Spleen (tissue), 11 donors: ENCODE results near the gene PSMC2. TPM values are rescaled to one million over a fixed set of nuclear protein-coding genes. Genes with fewer than 3 reads are reported as not detected.

Experiments
- DNase-seq: peaks from one replicate; pipeline ENCODE4 v3.0.0-alpha.2; 2020
- H3K27ac ChIP-seq, 8 donors: fragments of 200-600 bp; sonication (generic) in 7 of 8; 1 replicate in 4 of 8; 2 replicates in 4 of 8; pipeline versions ENCODE4 v1.5.0 to v1.8.0; 2016 to 2021; ENCODE audit warnings: inconsistent platforms in 4 of 8, mild to moderate bottlenecking in 4 of 8, moderate library complexity in 1 of 8
- H3K27me3 ChIP-seq, 7 donors: fragments of 200-600 bp; sonication (generic) in 6 of 7; replicated peaks in 1 of 7; 1 replicate in 4 of 7; 2 replicates in 3 of 7; pipeline versions ENCODE4 v1.5.0 to v1.8.0; 2016 to 2021; ENCODE audit warnings: inconsistent platforms in 3 of 7, mild to moderate bottlenecking in 1 of 7
- H3K36me3 ChIP-seq, 6 donors: fragments of 200-600 bp; sonication (generic) in 5 of 6; 1 replicate in 4 of 6; 2 replicates in 2 of 6; pipeline versions ENCODE4 v1.5.0 to v1.8.0; 2016 to 2021; ENCODE audit warnings: inconsistent platforms in 2 of 6
- H3K4me1 ChIP-seq, 6 donors: fragments of 200-600 bp; sonication (generic) in 5 of 6; 1 replicate in 3 of 6; 2 replicates in 3 of 6; pipeline versions ENCODE4 v1.5.0 to v1.8.0; 2016 to 2021; ENCODE audit warnings: inconsistent platforms in 3 of 6
- H3K4me3 ChIP-seq, 8 donors: fragments of 200-600 bp; sonication (generic) in 7 of 8; 1 replicate in 4 of 8; 2 replicates in 4 of 8; pipeline versions ENCODE4 v1.5.0 to v1.8.0; 2016 to 2021; ENCODE audit warnings: inconsistent platforms in 4 of 8, mild to moderate bottlenecking in 4 of 8, moderate library complexity in 2 of 8
- H3K9me3 ChIP-seq, 8 donors: fragments of 200-600 bp; sonication (generic) in 7 of 8; 1 replicate in 4 of 8; 2 replicates in 4 of 8; pipeline versions ENCODE4 v1.5.0 to v1.8.0; 2016 to 2021; ENCODE audit warnings: inconsistent platforms in 4 of 8
- CTCF ChIP-seq, 11 experiments: fragments of 200-600 bp in 7 of 11; fragments of 450-650 bp in 4 of 11; sonication (generic) in 4 of 11; IDR thresholded peaks in 8 of 11; conservative IDR thresholded peaks in 3 of 11; 1 replicate in 7 of 11; 2 replicates in 4 of 11; pipeline versions ENCODE4 v1.4.0 to v1.8.0; 2016 to 2021; ENCODE audit warnings: antibody characterized with exemption in 11 of 11, inconsistent platforms in 4 of 11, mild to moderate bottlenecking in 1 of 11
- POLR2A ChIP-seq, 3 donors: fragments of 450-650 bp; IDR thresholded peaks; one replicate each; pipeline ENCODE4 v1.5.1; 2017; ENCODE audit warnings: antibody characterized with exemption in 3 of 3, mild to moderate bottlenecking in 1 of 3
- POLR2AphosphoS5 ChIP-seq, 3 donors: sonication (generic); formaldehyde crosslinking; IDR thresholded peaks; one replicate each; pipeline ENCODE4 v1.5.1; 2017; ENCODE audit warnings: antibody characterized with exemption in 3 of 3
- WGBS, 5 donors: extraction: QIAGEN DNeasy Blood & Tissue Kit in 3 of 5; methylation state at CpG; one replicate each; pipeline versions ENCODE4 v1.1.5 to v1.1.7; 2013 to 2018; 5-methylcytosine and 5-hydroxymethylcytosine counted together
- intact Hi-C: fragments of 100-400 bp; cut with DNase I; formaldehyde crosslinking; loops from one replicate; pipeline ENCODE4 v1.15.0; 2023; ENCODE audit warnings: low total_unique reads
- polyA plus RNA-seq, 3 donors: library from polyadenylated mRNA; stranded (reverse); fragments of 200-250 nt; gene quantifications; one replicate each; pipeline ENCODE4 v1.2.1, GENCODE V29; 2013
- small RNA-seq, 4 donors: library from RNA; depleted of rRNA; stranded (forward); fragments of <200 nt; gene quantifications; one replicate each; pipeline ENCODE3, GENCODE V24; 2016
- total RNA-seq, 7 donors: library from RNA; depleted of rRNA in 3 of 7; stranded (reverse); fragments of >200 nt in 3 of 7; fragmentation: NEBNext Ultra II Directional in 4 of 7; extraction: Animal tissue kit (Norgen Biotek cat#: 25700) in 4 of 7; gene quantifications; one replicate each; pipeline versions ENCODE4 v1.1.0 to v1.2.1, GENCODE V29; 2016 to 2021
- donor health status: healthy with polysubstance abuse.
- donor health status: DM: no; HTN: no; CAD: no; lungs with moderate emphysema.
- donor health status: DM: no; HTN: no; CAD: no.
- donor health status: Bipolar disorder and iron deficiency.
- donor health status: healthy.
- donor health status: DM: no; HTN: no; CAD: no.
- donor health status: DM: yes; HTN: yes; CAD: no.

Gene PSMC2
- total and polyA plus RNA-seq, 10 donors = 62.6 to 102 (median 85.8) TPM

DNA sequence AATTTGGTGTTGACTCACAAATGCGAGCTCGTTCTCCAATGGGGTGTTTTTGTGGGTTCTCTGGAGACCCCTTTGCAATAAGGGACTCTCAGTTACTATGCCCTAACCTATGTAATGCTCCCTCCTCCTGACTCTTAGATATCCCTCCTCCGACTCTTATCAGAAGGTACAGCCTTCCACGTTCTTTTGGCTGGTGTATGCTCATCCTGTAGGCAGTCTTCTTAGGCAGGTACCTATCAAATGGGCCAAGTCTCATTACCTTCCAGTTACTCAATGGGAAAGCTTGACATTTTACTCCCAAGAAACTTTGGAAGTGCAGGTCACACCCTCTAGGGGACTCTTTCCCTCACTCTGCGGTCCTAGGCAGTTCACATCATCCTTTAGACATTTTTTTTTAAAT, 66.0 kb downstream of the PSMC2 start:
- Histone ChIP-seq H3K27me3 (peaks cover 0 to 6% (median 0%) of the 10 kb centered on the region in 7 donors), H3K4me3 (no peak overlapping the region), H3K9me3 (no peaks in the 10 kb centered on the region), H3K36me3 (no peaks in the 10 kb centered on the region), H3K27ac (no peak overlapping the region), H3K4me1 (no peaks in the 10 kb centered on the region)
- intact Hi-C loops = no loop called here
- DNase-seq = no peak
- no peak for TF ChIP-seq CTCF (IDR thresholded peaks at IDR 0.05 in 8 of 11, conservative IDR thresholded peaks at IDR 0.05 in 3 of 11)
- TF ChIP-seq POLR2AphosphoS5 (IDR thresholded peaks at IDR 0.05) = no peak
- TF ChIP-seq POLR2A (IDR thresholded peaks at IDR 0.05) = no peak
- WGBS, 5 donors = 83 to 91% (median 87%) methylated on average over 5 of the region's 5 CpGs

DNA sequence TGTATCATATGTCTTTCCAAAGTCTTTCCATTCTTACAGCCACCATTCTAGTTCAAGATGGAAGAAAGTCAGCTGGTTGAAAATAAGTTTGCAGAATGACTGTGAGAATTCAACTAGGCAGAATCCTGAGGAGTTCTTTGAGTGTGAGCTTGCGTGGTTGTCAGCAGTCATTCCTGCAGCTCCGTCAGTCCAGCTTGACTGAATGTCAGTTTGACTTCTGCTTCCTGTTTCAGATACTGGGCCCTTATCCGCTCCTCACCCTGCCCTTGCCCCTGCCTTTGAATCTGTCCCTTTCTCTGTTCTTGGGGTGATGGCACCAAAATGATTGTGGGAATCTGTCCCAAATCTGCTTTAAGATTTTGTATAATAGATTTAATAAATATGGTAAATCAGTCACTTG, 70.8 kb downstream of the PSMC2 start:
- intact Hi-C loops = no loop called here
- no peak overlapping the region for H3K4me3 ChIP-seq
- no peaks in the 10 kb centered on the region for H3K36me3 ChIP-seq
- peaks cover 0 to 6% (median 0%) of the 10 kb centered on the region in 7 donors for H3K27me3 ChIP-seq
- no peak for DNase-seq
- 37 to 71% (median 51%) methylated on average over 3 of the region's 3 CpGs for WGBS, 5 donors
- H3K4me1 ChIP-seq = no peaks in the 10 kb centered on the region
- H3K27ac ChIP-seq = no peak overlapping the region
- no peak for TF ChIP-seq CTCF (IDR thresholded peaks at IDR 0.05 in 8 of 11, conservative IDR thresholded peaks at IDR 0.05 in 3 of 11)
- no peak for TF ChIP-seq POLR2AphosphoS5 (IDR thresholded peaks at IDR 0.05)
- TF ChIP-seq POLR2A (IDR thresholded peaks at IDR 0.05) = no peak
- H3K9me3 ChIP-seq = no peaks in the 10 kb centered on the region

Small RNA genes within 50 kb of the gene (small RNA-seq; reads per million reads assigned to genes)
- 0 reads per million in 4 donors for gene RPS29P16

Other genes with a start within 250 kb of the PSMC2 start
- gene NAPEPLD, start 198.5 kb upstream of the PSMC2 start, total RNA-seq = 10 to 100 TPM; 17.1 to 40.4 (median 34.0) TPM
- 1 to 10 TPM; 3.5 to 7.6 (median 4.4) TPM for gene NAPEPLD, start 198.5 kb upstream of the PSMC2 start, polyA plus RNA-seq
- gene PMPCB, start 50.2 kb upstream of the PSMC2 start, total RNA-seq = 10 to 100 TPM; 46.5 to 58.5 (median 48.9) TPM
- 10 to 100 TPM; 42.3 to 54.5 (median 49.2) TPM for gene PMPCB, start 50.2 kb upstream of the PSMC2 start, polyA plus RNA-seq
- 10 to 100 TPM; 17.3 to 31.2 (median 23.9) TPM for gene DNAJC2, start 2.9 kb upstream of the PSMC2 start, total RNA-seq
- gene DNAJC2, start 2.9 kb upstream of the PSMC2 start, polyA plus RNA-seq = 10 to 100 TPM; 20.4 to 31.7 (median 25.2) TPM
- under 1 TPM in 6 of 7 donors, not detected in 1; 0.10 to 0.88 (median 0.60) TPM for gene SLC26A5, start 98.6 kb downstream of the PSMC2 start, total RNA-seq
- gene SLC26A5, start 98.6 kb downstream of the PSMC2 start, polyA plus RNA-seq = under 1 TPM; 0.02 to 0.22 (median 0.17) TPM